Heart left ventricle (tissue), 13 donors: ENCODE results near the gene IDUA.

ENCODE experiments used
- CTCF ChIP-seq, 12 donors: fragments of 200-600 bp; sonication (generic) in 4 of 12; IDR thresholded peaks; one replicate each; pipeline versions ENCODE4 v1.5.0 to v1.8.0; 2018 to 2022; ENCODE audit warnings: antibody characterized with exemption in 12 of 12, mild to moderate bottlenecking in 5 of 12
- POLR2A ChIP-seq, 2 donors: fragments of 450-650 bp; IDR thresholded peaks; one replicate each; pipeline ENCODE4 v1.6.1; 2017; ENCODE audit warnings: antibody characterized with exemption in 2 of 2, mild to moderate bottlenecking in 2 of 2, moderate library complexity in 2 of 2
- donor health status: ischemic (EF 13 %, LVEDD 7.1; RV severe dilation, severe dysfunction).
- donor health status: DM: no; HTN: yes; CAD: no.
- donor health status: DM: no; HTN: no; CAD: no.
- donor health status: ischemic (EF 25% LVEDD 6.9; RV normal size, moderate dysfunction).
- donor health status: ischemic (EF 25% LVEDD 5.7; RV mildly dilated, moderate dysfunction).
- donor health status: ischemic (EF 35%, LVEDD 5.7; RV mildly dilated, moderate dysfunction).
- donor health status: nonischemic (EF 11% LVEDD 7.7; RV severe dilation, severe dysfunction).
- donor health status: DM: yes; HTN: yes; CAD: no.
- donor health status: PGD.
- donor health status: ischemic (EF 29% LVEDD 5.4; RV normal size, mild dysfunction).
- donor health status: nonischemic (EF 23%, LVEDD 6.1; RV moderate dilation, normal function).

DNA sequence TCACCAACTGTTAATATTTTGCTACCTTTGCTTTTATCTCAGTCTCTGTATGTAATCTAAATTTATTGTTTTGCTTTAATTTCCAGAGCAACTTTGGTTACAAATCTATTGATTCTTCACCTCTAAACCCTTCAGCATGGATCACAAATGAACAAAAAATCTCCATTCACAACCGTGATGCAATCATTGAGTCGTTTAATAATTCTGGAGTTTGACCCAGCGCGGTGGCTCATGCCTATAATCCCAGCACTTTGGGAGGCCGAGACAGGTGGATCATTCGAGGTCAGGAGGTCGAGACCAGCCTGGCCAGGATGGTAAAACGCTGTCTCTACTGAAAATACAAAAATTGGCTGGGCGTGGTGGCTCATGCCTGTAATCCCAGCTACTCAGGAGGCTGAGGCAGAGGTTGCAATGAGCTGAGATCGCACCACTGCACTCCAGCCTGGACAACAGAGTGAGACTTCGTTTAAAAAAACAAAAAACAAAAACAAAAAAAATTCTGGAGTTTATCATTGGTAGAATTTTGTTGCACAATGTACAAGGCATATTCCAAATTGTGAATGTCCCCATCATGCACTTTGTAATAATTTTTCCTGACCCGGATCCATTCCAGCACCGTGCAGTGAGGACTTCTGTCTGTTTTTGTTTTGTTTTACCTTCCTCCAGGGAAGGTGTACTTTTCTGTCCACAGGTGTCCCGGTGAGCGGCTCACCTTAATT is 2.3 kb upstream of the IDUA start:
- TF ChIP-seq CTCF (IDR thresholded peaks at IDR 0.05) (no peak), POLR2A (IDR thresholded peaks at IDR 0.05) (no peak)
